Epithelial cell of prostate (primary cell): ENCODE results near the gene SMG9.
A peak's percentile ranks its signal among the peaks of the same experiment; 100 is the strongest.
"Not testable (repeated sequence)": the region's sequence is repeated elsewhere in the genome, so short reads cannot be mapped to it uniquely, and the experiment has no call there.

ENCODE experiments used
- DNase-seq: peaks from one replicate; pipeline ENCODE4 v3.0.0-alpha.2; 2011; ENCODE audit warnings: low read depth, low spot score
- H3K27ac ChIP-seq: fragments of 450-650 bp; 2 replicates; pipeline ENCODE4 v1.5.1; 2017; ENCODE audit warnings: mild to moderate bottlenecking

The SMG9 gene

DNA sequence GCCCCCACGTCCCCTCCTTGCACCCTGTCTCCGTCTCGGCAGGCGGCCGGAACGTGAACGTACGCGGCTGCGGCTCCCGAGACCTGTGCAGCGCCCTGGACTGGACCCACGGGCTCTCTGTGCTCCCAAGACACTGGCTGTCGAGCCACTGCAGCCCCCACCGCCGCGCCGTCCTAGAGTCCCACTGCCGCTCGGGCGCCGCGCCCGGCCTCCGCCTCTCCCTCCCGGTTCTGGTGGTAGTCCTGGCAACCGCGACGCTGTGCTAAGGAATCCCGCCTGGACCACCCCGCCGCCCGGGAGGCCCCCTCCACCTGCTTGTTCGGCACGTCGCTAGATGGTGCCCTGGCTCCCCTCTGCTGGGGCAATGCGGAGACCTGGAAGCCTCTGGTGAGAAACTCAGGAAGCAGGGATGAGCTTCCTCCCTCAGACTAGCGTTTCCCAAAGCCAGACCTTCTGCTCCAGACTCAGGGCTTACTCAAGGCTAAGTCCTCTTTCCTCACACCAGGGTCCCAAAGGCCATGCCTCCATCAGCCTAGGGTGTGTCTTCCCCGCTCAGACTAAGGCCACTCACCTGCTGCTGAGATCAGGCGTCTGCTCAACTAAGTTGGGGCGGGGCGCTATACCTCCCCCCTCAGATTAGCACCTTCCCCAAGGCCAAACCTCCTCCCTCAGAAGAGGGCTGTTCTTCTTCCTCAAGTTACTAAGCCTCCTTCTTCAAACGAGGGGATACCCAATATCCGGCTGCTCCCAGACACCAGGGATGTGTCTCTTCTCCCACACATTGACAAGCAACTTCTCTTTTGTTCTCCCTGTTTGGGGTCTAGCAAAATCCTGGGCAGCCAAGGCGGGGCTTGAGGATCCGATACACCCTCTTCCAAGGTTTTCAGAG, 55.0 kb downstream of the SMG9 start:
- peak overlapping the region; percentile 80 for H3K27ac ChIP-seq
- no peak for DNase-seq

DNA sequence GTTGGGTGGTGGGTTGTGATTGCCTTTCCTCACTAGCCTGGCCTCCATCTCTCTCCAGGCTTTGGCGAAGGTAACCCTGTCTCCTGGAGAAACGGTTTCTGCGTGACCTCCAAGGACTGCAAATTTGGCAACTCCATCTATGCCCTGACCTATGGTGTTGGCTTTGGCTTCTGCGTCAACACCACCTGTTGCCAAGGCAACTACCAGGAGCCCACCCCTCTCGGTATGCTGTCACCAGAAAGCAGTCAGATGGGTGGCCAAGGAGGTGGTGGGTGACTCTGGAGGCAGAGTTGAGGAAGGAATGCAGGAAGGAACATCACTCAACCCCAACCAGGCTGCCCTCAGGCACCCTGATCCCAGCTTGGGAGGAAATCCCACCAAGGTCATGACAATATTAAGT, 57.5 kb downstream of the SMG9 start:
- DNase-seq = no peak
- H3K27ac ChIP-seq = no peak overlapping the region

DNA sequence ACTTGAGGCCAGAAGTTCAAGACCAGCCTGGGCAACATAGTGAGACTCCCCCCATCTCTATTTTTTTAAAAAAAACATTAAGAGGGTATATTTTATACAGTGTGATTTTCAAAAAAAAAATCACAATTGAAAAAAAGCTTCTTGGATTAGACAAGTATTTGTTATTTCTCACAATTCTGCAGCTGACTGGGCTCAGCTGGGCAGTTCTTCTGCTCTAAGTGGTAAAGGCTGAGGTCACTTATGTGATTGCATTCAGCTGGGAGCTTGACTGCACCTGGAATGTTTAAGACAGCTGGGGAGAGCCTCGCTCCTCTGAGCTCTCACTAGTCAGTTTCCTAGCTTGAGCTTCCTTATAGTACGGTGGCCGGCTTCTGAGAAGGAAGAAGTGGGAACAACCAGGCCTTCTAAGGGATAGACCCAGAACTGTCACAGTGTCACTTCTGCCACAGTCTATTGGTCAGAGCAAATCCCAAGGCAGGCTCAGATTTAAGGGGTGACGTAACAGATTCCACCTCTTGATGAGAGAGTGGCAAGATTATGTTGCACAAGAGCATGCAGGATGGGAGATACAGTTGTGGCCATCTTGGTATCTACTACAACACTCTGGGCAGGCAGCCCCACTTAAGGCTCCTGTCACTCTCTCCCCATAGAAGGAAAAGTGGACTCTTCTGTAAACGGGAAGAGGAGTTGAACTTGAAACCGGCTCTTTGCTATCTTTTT, 58.6 kb downstream of the SMG9 start:
- DNase-seq = no peak
- H3K27ac ChIP-seq = no peak overlapping the region

DNA sequence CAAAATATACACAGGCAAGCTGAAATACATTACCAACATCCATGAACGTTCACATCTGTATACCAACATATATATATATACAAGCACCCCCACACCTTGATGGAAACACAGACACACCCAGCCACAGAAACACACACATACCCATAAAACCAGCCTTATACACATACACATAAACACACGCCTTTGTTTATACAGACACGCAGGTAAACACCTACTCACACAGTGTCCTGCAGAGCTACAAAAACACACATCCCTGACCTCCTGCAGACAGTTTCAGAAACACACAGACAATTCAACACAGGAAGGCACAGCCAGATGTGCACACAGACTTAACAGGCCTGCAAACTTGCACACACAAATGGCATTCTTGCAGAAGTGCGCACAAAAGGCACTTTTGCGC, 60.2 kb downstream of the SMG9 start:
- H3K27ac ChIP-seq = no peak overlapping the region
- no peak for DNase-seq

DNA sequence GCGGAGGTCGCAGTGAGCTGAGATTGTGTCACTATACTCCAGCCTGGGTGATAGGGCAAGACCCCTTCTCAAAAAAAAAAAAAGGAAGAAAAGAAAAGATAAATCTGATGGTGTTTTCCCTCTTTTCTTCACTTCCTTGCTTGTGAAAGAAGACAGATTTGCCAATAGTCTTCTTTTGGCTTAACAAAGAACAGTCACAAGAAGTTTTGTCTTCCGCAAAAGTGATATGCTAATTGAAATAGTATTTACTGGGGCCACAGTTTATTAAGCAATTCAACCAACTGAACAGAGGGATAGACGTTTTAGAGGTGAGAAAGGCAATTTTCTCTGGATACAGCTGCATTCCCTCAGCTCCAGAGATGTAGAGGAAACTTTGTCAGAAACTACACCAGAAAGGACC, 61.9 kb downstream of the SMG9 start:
- DNase-seq = no peak
- no peak overlapping the region for H3K27ac ChIP-seq

DNA sequence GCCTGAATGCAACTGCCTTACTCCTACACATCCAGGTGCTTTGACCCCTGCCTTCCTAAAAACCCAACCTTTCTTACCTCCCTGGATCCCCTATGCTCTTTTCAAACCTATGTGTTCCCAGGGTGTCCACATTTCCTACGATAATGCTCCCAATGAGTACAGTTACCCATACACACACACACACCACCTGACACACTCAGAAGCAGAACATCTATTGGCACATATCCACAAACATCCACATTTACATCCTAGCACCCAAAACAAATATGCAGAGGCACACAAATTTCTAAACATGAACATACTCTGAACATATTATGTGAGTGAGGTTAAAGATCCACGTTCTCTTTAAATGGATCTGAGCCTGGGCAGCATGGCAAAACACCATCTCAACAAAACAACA, 62.4 kb downstream of the SMG9 start:
- DNase-seq = no peak
- H3K27ac ChIP-seq = no peak overlapping the region

DNA sequence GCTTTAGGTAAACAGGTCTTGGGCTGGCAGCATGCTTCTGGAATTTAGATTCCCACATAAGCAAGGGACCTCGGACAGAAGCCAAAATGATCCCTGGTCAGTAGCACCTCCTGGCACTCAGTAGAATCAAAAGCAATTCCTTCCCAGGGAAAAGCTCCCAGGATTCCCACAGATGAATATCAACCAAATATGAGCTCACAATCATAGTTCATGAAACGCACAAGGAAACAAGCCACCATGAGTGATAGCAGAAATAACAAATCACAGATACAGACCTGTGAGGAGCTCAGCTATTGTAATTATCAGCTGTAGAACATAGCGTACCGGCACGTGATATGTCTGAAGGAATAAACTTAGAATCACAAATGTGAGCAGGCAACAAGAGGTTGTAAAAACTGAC, 63.0 kb downstream of the SMG9 start:
- H3K27ac ChIP-seq = no peak overlapping the region

DNA sequence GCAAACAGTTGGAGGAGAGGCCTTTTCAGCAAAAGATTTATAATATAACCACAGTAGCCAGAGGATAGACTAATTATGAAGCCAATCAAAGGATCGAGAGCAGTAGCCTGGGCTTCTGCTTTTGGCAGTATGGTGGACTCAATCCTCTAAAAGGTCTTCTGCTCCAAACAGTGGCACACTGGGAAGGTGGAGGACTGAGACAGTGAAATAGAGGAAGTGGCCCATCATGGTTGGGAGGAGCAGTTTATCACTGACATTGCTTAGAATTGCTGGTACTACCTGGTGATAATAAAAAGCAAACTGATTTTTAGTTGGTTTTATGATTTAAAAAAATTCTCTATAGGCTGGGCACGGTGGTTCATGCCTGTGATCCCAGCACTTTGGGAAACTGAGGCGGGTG, 63.9 kb downstream of the SMG9 start:
- no peak overlapping the region for H3K27ac ChIP-seq
- no peak for DNase-seq

More for the DNA sequence above, 63.0 kb downstream of the SMG9 start:
- no peak for DNase-seq

DNA sequence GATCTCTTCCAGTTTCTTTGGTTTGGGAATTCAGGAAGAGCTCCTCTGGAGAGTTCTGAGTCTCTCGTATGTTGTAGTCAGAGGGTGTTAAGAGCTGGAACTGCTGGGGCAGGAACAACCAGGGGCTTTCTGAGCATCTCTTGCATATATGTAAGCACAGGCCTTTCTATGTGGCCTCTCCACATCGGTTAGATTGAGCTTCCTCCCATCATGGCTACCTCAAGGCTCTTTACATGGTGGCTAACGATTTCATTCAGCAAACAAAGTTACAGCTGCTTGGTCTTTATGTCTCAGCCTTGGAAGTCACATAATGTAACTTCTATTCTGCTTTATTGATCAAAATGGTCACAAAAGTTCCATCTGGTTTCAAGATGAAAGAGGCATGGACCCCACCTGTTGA, 64.3 kb downstream of the SMG9 start:
- H3K27ac ChIP-seq = no peak overlapping the region
- no peak for DNase-seq

DNA sequence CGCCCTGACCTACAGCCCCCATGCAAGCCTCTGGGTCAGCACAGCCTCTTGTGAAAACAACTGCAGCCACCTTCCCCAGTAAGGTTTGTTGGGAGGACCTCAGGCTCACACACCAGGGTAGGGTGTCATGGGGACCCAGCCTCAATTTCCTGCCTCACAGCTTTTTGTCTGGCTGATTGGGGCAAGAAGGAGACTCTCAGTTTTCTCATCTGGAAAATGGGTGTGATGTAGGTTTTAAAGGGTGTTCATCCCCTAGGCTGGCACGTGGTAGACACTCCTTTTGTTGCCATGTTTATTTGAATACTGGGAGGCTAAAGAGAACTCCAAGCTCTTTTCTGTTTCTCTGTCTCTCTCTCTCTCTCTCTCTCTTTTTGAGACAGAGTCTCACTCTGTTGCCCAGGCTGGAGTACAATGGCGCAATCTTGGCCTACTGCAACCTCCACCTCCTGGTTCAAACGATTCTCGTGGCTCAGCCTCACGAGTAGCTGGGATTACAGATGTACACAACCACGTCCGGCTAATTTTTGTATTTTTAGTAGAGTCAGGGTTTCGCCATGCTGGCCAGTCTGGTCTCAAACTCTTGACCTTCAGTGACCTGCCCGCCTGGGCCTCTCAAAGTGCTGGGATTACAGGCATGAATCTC, 66.6 kb downstream of the SMG9 start:
- H3K27ac ChIP-seq = no peak overlapping the region
- no peak for DNase-seq

DNA sequence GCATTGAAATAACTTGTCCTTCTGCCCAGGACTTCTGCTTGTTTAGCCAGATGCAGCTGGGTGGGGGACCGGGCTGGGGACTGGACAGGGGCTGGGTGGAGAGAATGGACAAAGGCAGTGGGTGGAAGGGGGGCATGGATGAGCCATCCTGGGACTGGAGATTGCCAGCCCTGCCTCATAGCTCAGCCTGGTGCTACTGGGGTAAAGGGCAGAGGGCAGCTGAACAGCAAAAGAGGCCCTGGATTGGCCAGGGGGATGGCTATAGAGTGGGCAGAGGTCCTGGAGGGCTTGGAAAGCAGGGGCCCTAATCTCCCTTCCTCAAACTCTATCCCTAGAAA, 67.1 kb downstream of the SMG9 start:
- DNase-seq = no peak
- H3K27ac ChIP-seq = peak overlapping the region; percentile 29

DNA sequence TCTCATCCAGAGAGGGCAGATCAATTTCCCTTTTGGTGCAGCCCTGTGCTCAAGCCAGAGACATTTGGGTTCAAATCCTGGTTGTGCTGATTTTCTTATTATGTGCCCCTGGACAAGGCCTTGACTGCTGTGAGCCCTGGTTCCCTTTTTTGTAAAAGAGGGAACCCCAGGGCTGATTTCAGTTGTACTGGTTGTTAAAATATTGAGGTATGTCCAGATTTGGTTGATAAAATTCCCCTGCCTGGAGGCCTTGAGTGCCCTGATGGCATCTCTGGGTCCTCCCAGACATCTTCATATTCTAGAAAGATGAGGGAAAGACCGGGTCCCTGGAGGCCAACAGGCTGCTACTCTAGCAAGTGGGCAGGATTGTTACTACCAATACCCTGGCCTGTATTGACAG, 70.4 kb downstream of the SMG9 start:
- H3K27ac ChIP-seq = no peak overlapping the region

DNA sequence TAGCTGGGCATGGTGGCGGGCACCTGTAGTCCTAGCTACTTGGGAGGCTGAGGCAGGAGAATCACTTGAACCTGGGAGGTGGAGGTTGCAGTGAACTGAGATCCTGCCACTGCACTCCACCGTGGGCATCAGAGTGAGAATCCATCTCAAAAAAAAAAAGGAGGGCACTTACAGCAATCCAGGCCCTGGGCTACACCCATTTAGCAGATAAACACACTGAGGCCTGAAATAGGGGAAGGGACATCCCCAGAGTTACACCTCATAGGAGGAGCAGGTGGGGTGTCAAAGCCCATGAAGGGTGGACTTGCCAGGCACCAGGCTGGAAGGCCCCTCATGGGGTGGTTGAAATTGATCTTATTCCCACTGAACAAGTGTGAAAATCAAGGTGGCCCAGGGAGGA, 70.9 kb downstream of the SMG9 start:
- H3K27ac ChIP-seq = no peak overlapping the region
- no peak for DNase-seq

More for the DNA sequence above, 70.4 kb downstream of the SMG9 start:
- DNase-seq = no peak

DNA sequence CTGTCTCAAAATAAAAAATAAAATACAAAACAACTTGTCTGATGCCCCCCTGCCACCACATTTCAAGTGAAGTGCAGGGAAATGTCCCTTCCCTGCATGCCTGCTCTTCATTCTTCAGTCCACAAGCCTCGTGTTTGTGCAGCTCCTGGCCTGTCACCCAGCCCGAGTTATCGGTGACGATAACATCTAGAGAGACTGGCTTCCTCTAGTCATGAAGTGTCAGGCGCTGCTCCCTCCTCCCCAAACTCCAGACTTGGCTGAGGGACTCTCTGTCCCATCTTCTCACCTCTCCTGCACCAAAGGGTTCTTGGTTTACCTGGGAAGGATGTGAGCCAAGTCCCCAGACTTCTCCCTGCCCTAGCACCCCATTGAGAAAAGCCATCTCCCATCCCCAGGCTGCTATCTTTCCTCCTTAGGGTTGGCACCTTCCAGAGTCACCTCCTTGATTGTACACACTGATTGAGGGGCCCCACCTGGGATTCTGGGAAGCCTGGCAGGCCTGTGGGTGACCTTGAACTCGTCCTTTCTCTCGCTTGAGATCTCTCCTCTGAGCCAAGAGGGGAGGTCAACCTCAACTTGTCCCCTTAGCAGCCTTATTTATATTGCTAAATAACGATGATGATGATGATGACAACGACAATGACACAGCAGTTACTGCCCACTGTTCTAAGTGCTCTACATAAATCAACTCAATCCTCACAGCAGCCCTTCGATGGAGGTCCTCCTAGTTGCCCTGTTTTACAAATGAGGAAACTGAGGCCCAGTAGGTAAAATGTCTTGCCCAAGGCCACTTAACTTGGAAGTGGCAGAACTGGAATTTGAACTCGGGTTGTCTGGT, 71.7 kb downstream of the SMG9 start:
- no peak for DNase-seq
- H3K27ac ChIP-seq = no peak overlapping the region

DNA sequence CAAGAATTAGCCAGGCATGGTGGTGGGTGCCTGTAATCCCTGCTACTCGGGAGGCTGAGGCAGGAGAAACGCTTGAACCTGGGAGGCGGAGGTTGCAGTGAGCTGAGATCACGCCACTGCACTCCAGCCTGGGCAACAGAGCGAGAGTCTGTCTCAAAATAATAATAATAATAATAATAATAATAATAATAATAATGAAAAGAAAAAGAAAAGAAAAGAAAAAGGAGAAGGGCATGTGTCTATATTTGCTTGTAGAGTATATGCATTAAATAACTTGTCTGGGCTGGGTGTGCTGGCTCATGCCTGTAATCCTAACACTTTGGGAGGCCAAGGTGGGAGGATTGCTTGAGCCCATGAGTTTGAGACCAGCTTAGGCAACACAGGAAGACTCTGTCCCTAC, 72.5 kb downstream of the SMG9 start:
- not testable (repeated sequence) for DNase-seq, H3K27ac ChIP-seq

DNA sequence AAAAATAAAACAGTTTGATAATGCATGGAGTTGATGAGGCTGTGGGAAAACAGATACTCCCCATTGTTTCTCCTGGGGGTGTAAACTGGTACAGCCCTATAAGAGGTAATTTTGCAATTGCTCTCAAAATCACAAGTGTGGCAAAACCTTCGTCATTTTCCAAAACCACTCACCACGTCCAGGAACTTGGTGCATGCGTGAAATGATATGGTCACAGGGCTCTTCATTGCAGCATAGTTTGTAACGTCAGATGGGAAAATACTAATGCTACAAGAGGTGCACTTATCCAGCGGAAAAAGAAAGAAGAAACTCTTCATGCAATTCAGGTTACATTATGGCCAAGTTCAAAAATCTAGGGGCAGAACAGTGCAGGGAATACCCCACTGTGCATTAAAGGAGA, 72.9 kb downstream of the SMG9 start:
- no peak overlapping the region for H3K27ac ChIP-seq
- DNase-seq = no peak

DNA sequence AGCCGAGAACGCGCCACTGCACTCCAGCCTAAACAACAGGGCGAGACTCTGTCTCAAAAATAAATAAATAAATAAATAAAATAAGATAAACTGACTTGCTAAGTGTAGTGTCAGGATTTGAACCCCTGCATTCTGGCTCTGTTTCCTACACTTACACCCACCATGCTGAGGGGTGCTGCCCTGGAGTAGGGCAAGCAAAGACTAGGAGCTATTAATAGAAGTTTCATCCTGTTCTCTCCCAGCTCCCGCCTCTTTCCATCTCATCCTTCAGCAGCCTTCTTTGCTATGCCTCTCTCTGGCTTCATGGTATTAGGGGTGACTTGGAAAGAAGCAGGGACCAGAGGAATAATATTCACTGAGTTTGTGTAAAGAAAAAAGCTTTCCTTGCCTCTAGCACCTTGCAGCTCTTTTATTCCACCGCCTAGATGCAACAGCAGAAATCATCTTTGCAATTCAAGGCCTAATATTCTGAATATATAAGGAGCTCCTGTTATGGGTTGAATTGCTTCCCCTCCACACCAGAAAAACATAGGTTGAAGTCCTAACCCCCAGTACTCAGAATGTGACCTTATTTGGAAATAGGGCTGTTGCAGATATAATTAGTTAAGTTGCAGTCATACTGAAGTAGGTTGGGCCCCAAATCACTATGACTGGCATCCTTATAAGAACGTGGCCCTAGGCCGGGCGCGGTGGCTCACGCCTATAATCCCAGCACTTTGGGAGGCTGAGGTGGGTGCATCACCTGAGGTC, 76.1 kb downstream of the SMG9 start:
- H3K27ac ChIP-seq = peak overlapping the region; percentile 24
- no peak for DNase-seq
